ENCODE results near the gene DNAJA4.

DNA sequence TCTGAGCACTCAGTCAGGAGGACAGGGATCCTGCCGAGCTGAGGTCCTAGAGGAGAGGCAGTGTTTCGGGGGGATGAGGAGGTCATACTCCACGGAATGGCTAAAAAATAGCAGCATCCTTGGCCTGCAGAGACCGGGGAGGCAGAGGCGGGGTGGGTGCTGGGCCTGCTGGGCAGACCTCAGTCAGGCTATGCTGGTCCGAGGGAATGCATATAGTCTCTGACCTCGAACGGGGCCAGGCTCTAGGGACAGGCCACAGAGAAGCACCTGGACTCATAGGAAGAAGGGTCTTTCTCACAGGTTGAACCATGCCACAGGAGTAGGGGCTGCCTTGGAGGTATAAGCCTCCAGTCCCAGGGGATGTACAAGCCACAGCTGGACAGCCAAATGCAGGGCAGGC, 49.0 kb downstream of the DNAJA4 start:
- TF ChIP-seq ZFP30 (CRISPR knock-in tag; IDR thresholded peaks at IDR 0.05) (no peak), ARNTL (CRISPR knock-in tag; IDR thresholded peaks at IDR 0.05; ENCODE audit: borderline replicate concordance, low read depth) (no peak), BACH2 (CRISPR knock-in tag; IDR thresholded peaks at IDR 0.05; ENCODE audit: borderline replicate concordance) (no peak), GLIS3 (CRISPR knock-in tag; IDR thresholded peaks at IDR 0.05) (no peak), ISL1 (CRISPR knock-in tag; IDR thresholded peaks at IDR 0.05) (no peak), ZFP3 (CRISPR knock-in tag; IDR thresholded peaks at IDR 0.05) (no peak), ESRRG (CRISPR knock-in tag; IDR thresholded peaks at IDR 0.05) (no peak), OSR1 (CRISPR knock-in tag; IDR thresholded peaks at IDR 0.05) (no peak)
- TF ChIP-seq, protein P1, sequence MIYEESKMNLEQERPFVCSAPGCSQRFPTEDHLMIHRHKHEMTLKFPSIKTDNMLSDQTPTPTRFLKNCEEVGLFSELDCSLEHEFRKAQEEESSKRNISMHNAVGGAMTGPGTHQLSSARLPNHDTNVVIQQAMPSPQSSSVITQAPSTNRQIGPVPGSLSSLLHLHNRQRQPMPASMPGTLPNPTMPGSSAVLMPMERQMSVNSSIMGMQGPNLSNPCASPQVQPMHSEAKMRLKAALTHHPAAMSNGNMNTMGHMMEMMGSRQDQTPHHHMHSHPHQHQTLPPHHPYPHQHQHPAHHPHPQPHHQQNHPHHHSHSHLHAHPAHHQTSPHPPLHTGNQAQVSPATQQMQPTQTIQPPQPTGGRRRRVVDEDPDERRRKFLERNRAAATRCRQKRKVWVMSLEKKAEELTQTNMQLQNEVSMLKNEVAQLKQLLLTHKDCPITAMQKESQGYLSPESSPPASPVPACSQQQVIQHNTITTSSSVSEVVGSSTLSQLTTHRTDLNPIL (CRISPR knock-in tag; IDR thresholded peaks at IDR 0.05; ENCODE audit: low read depth): no peak
- TF ChIP-seq, protein P2, sequence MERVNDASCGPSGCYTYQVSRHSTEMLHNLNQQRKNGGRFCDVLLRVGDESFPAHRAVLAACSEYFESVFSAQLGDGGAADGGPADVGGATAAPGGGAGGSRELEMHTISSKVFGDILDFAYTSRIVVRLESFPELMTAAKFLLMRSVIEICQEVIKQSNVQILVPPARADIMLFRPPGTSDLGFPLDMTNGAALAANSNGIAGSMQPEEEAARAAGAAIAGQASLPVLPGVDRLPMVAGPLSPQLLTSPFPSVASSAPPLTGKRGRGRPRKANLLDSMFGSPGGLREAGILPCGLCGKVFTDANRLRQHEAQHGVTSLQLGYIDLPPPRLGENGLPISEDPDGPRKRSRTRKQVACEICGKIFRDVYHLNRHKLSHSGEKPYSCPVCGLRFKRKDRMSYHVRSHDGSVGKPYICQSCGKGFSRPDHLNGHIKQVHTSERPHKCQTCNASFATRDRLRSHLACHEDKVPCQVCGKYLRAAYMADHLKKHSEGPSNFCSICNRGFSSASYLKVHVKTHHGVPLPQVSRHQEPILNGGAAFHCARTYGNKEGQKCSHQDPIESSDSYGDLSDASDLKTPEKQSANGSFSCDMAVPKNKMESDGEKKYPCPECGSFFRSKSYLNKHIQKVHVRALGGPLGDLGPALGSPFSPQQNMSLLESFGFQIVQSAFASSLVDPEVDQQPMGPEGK (CRISPR knock-in tag; IDR thresholded peaks at IDR 0.05; ENCODE audit: borderline replicate concordance): no peak
